Stimulated activated memory B cell treated with anti-CD40 and anti-IgM and Interleukin-4, amounts not matched to agents 10 μg/mL and 1 μg/mL and 100 μg/mL, for 72 hours (primary cell): Measurements from ENCODE around the gene ZSWIM5.

Experiments
- ATAC-seq: fragments of 150-1000 bp; cut with Tn5 transposase; 2 replicates; pipeline ENCODE4 v1.10.0; 2021
- H3K27ac Mint-ChIP-seq: one replicate; pipeline ENCODE4 v1.8.0; 2022; ENCODE audit warnings: mild to moderate bottlenecking, mixed read lengths
- H3K27me3 Mint-ChIP-seq: one replicate; pipeline ENCODE4 v1.8.0; 2022; ENCODE audit warnings: mixed read lengths
- H3K36me3 Mint-ChIP-seq: one replicate; pipeline ENCODE4 v1.8.0; 2022; ENCODE audit warnings: mixed read lengths
- H3K4me1 Mint-ChIP-seq: one replicate; pipeline ENCODE4 v1.8.0; 2022; ENCODE audit warnings: mixed read lengths
- H3K4me3 Mint-ChIP-seq: one replicate; pipeline ENCODE4 v1.8.0; 2022; ENCODE audit warnings: mild to moderate bottlenecking, moderate library complexity, mixed read lengths
- H3K9me3 Mint-ChIP-seq: one replicate; pipeline ENCODE4 v1.8.0; 2022; ENCODE audit warnings: mixed read lengths

The ZSWIM5 gene

GRCh38 chr1:45015683-45016082 lies 190.7 kb downstream of the ZSWIM5 start:
- no peak overlapping the region for H3K4me3 Mint-ChIP-seq
- H3K27ac Mint-ChIP-seq, result no peak overlapping the region
- H3K27me3 Mint-ChIP-seq, result no peaks in the 10 kb centered on the region
- ATAC-seq, result no peak
- no peaks in the 10 kb centered on the region for H3K9me3 Mint-ChIP-seq
- peaks cover 17% of the 10 kb centered on the region for H3K36me3 Mint-ChIP-seq
- H3K4me1 Mint-ChIP-seq, result peaks cover 37% of the 10 kb centered on the region

- ATAC-seq, result peak; percentile 39
- H3K27me3 Mint-ChIP-seq, result no peaks in the 10 kb centered on the region
- H3K4me3 Mint-ChIP-seq, result peak overlapping the region; percentile 21
- no peaks in the 10 kb centered on the region for H3K9me3 Mint-ChIP-seq
- H3K36me3 Mint-ChIP-seq, result peaks cover 17% of the 10 kb centered on the region
- peak overlapping the region; percentile 59 for H3K27ac Mint-ChIP-seq
- peaks cover 48% of the 10 kb centered on the region for H3K4me1 Mint-ChIP-seq
Observed at GRCh38 chr1:45014321-45015028, 191.9 kb downstream of the ZSWIM5 start.

- Mint-ChIP-seq H3K27me3 (no peaks in the 10 kb centered on the region), H3K4me3 (no peak overlapping the region), H3K9me3 (no peaks in the 10 kb centered on the region), H3K36me3 (peaks cover 25% of the 10 kb centered on the region), H3K4me1 (peaks cover 55% of the 10 kb centered on the region), H3K27ac (peak overlapping the region; percentile 92)
- no peak for ATAC-seq
Observed at GRCh38 chr1:45013551-45014209, 192.7 kb downstream of the ZSWIM5 start.

- Mint-ChIP-seq H3K4me3 (peak overlapping the region; percentile 82), H3K36me3 (peaks cover 30% of the 10 kb centered on the region), H3K27ac (peak overlapping the region; percentile 92), H3K27me3 (no peaks in the 10 kb centered on the region), H3K9me3 (no peaks in the 10 kb centered on the region), H3K4me1 (peaks cover 55% of the 10 kb centered on the region)
- no peak for ATAC-seq
Observed at GRCh38 chr1:45012639-45013278, 193.6 kb downstream of the ZSWIM5 start.

GRCh38 chr1:45011837-45012638 lies 194.4 kb downstream of the ZSWIM5 start, which contains the start of gene UROD:
UROD (plus strand) TSS chr1:45012254; CDS start chr1:45012266, 12 bp downstream.
- Mint-ChIP-seq H3K36me3 (peaks cover 34% of the 10 kb centered on the region), H3K4me3 (peak within 1 kb of the TSS; percentile 82), H3K9me3 (no peaks in the 10 kb centered on the region), H3K27ac (peak within 1 kb of the TSS; percentile 92), H3K4me1 (peaks cover 55% of the 10 kb centered on the region), H3K27me3 (no peaks in the 10 kb centered on the region)
- peak; percentile 93 for ATAC-seq

- no peaks in the 10 kb centered on the region for H3K9me3 Mint-ChIP-seq
- ATAC-seq, result peak; percentile 89
- H3K27me3 Mint-ChIP-seq, result no peaks in the 10 kb centered on the region
- peak within 1 kb of the TSS; percentile 82 for H3K4me3 Mint-ChIP-seq
- H3K4me1 Mint-ChIP-seq, result peaks cover 55% of the 10 kb centered on the region
- H3K36me3 Mint-ChIP-seq, result peaks cover 34% of the 10 kb centered on the region
- peak within 1 kb of the TSS; percentile 92 for H3K27ac Mint-ChIP-seq
Observed at GRCh38 chr1:45010855-45011811, 195.3 kb downstream of the ZSWIM5 start, which contains the start of gene HECTD3. HECTD3 (minus strand) TSS chr1:45011324; CDS start chr1:45011257, 67 bp downstream.

- Mint-ChIP-seq H3K36me3 (peaks cover 37% of the 10 kb centered on the region), H3K27ac (peak overlapping the region; percentile 92), H3K4me3 (peak overlapping the region; percentile 82), H3K27me3 (no peaks in the 10 kb centered on the region), H3K9me3 (no peaks in the 10 kb centered on the region), H3K4me1 (peaks cover 55% of the 10 kb centered on the region)
- ATAC-seq, result no peak
Observed at GRCh38 chr1:45009956-45010854, 196.2 kb downstream of the ZSWIM5 start.

- Mint-ChIP-seq H3K9me3 (no peaks in the 10 kb centered on the region), H3K27me3 (no peaks in the 10 kb centered on the region), H3K4me3 (peak overlapping the region; percentile 82), H3K27ac (no peak overlapping the region), H3K4me1 (peaks cover 49% of the 10 kb centered on the region), H3K36me3 (peaks cover 37% of the 10 kb centered on the region)
- no peak for ATAC-seq
Observed at GRCh38 chr1:45009296-45009865, 197.0 kb downstream of the ZSWIM5 start.

- no peak for ATAC-seq
- Mint-ChIP-seq H3K4me3 (no peak overlapping the region), H3K9me3 (no peaks in the 10 kb centered on the region), H3K4me1 (peaks cover 41% of the 10 kb centered on the region), H3K36me3 (peaks cover 43% of the 10 kb centered on the region), H3K27me3 (no peaks in the 10 kb centered on the region), H3K27ac (no peak overlapping the region)
Observed at GRCh38 chr1:45008516-45008915, 197.9 kb downstream of the ZSWIM5 start.

- no peak overlapping the region for H3K27ac Mint-ChIP-seq
- H3K9me3 Mint-ChIP-seq, result no peaks in the 10 kb centered on the region
- H3K4me3 Mint-ChIP-seq, result no peak overlapping the region
- ATAC-seq, result no peak
- H3K4me1 Mint-ChIP-seq, result peaks cover 36% of the 10 kb centered on the region
- no peaks in the 10 kb centered on the region for H3K27me3 Mint-ChIP-seq
- peaks cover 46% of the 10 kb centered on the region for H3K36me3 Mint-ChIP-seq
Observed at GRCh38 chr1:45008076-45008475, 198.3 kb downstream of the ZSWIM5 start.

- peaks cover 29% of the 10 kb centered on the region for H3K4me1 Mint-ChIP-seq
- H3K27me3 Mint-ChIP-seq, result no peaks in the 10 kb centered on the region
- H3K4me3 Mint-ChIP-seq, result no peak overlapping the region
- H3K9me3 Mint-ChIP-seq, result no peaks in the 10 kb centered on the region
- ATAC-seq, result no peak
- no peak overlapping the region for H3K27ac Mint-ChIP-seq
- peaks cover 54% of the 10 kb centered on the region for H3K36me3 Mint-ChIP-seq
Observed at GRCh38 chr1:45007311-45007710, 199.1 kb downstream of the ZSWIM5 start.

GRCh38 chr1:45005761-45006160 lies 200.6 kb downstream of the ZSWIM5 start:
- H3K9me3 Mint-ChIP-seq, result no peaks in the 10 kb centered on the region
- no peak overlapping the region for H3K27ac Mint-ChIP-seq
- H3K36me3 Mint-ChIP-seq, result peaks cover 65% of the 10 kb centered on the region
- no peaks in the 10 kb centered on the region for H3K27me3 Mint-ChIP-seq
- H3K4me3 Mint-ChIP-seq, result no peak overlapping the region
- H3K4me1 Mint-ChIP-seq, result peaks cover 22% of the 10 kb centered on the region
- no peak for ATAC-seq
